WTC11 (cell line): ENCODE measurements around the gene IRX5. TPM values are rescaled to one million over a fixed set of nuclear protein-coding genes. Genes with fewer than 3 reads are reported as not detected.

Experiments used
- ATAC-seq: fragments of 200-7000 bp; cut with Tn5 transposase; 2 replicates; pipeline ENCODE4 v1.10.0; 2021; ENCODE audit warnings: mild to moderate bottlenecking, moderate library complexity
- CTCF ChIA-PET: fragments of 300-600 bp; sonication (Branson Sonifier 250); formaldehyde crosslinking; loops from one replicate; lab custom pipeline; 2021; ENCODE audit warnings: antibody characterized with exemption; lab: Charles Lee
- POLR2A ChIA-PET: fragments of 350-600 bp; sonication (Branson Sonifier 250); formaldehyde crosslinking; loops from one replicate; lab custom pipeline; 2021; ENCODE audit warnings: antibody characterized with exemption; lab: Charles Lee
- DNase-seq: peaks from one replicate; pipeline ENCODE4 v3.0.0; 2021; ENCODE audit warnings: low spot score
- H3K27ac Mint-ChIP-seq: 2 replicates; pipeline ENCODE4 v1.8.0; 2021; ENCODE audit warnings: mixed read lengths
- H3K27me3 Mint-ChIP-seq: 2 replicates; pipeline ENCODE4 v1.8.0; 2021; ENCODE audit warnings: low read depth, mild to moderate bottlenecking, moderate library complexity, mixed read lengths
- H3K36me3 Mint-ChIP-seq: 2 replicates; pipeline ENCODE4 v1.8.0; 2021; ENCODE audit warnings: mixed read lengths
- H3K4me1 Mint-ChIP-seq: 2 replicates; pipeline ENCODE4 v1.8.0; 2022; ENCODE audit warnings: mixed read lengths
- H3K4me3 Mint-ChIP-seq: 2 replicates; pipeline ENCODE4 v1.8.0; 2021; ENCODE audit warnings: mild to moderate bottlenecking, moderate library complexity, mixed read lengths
- H3K9me3 Mint-ChIP-seq: 2 replicates; pipeline ENCODE4 v1.8.0; 2021; ENCODE audit warnings: mixed read lengths
- ARID4B ChIP-seq: sonication (generic); formaldehyde crosslinking; IDR thresholded peaks from 2 replicates; pipeline ENCODE4 v1.8.0; 2023; ENCODE audit warnings: missing genetic modification reagents, mild to moderate bottlenecking, borderline replicate concordance
- CREB1 ChIP-seq: sonication (generic); formaldehyde crosslinking; IDR thresholded peaks from 2 replicates; pipeline ENCODE4 v1.8.0; 2023; ENCODE audit warnings: mild to moderate bottlenecking, missing genetic modification reagents
- E2F1 ChIP-seq: sonication (generic); formaldehyde crosslinking; IDR thresholded peaks from 2 replicates; pipeline ENCODE4 v1.8.0; 2022; ENCODE audit warnings: mild to moderate bottlenecking, missing genetic modification reagents
- ELF4 ChIP-seq: sonication (generic); formaldehyde crosslinking; IDR thresholded peaks from 2 replicates; pipeline ENCODE4 v1.8.1; 2022; ENCODE audit warnings: low read depth, mild to moderate bottlenecking, moderate library complexity, missing genetic modification reagents
- ETV6 ChIP-seq: sonication (generic); formaldehyde crosslinking; IDR thresholded peaks from 2 replicates; pipeline ENCODE4 v1.8.1; 2022; ENCODE audit warnings: mild to moderate bottlenecking, missing genetic modification reagents
- FOXK1 ChIP-seq: sonication (generic); formaldehyde crosslinking; IDR thresholded peaks from 2 replicates; pipeline ENCODE4 v1.8.0; 2022; ENCODE audit warnings: mild to moderate bottlenecking, moderate library complexity, missing genetic modification reagents
- FOXP4 ChIP-seq: sonication (generic); formaldehyde crosslinking; IDR thresholded peaks from 2 replicates; pipeline ENCODE4 v1.8.0; 2022; ENCODE audit warnings: mild to moderate bottlenecking, missing genetic modification reagents
- HMGA2 ChIP-seq: fragments of 250-450 bp; sonication (Bioruptor Pico); IDR thresholded peaks from 2 replicates; pipeline ENCODE4 v1.4.0; 2021; ENCODE audit warnings: mild to moderate bottlenecking, moderate library complexity
- MYBL2 ChIP-seq: sonication (generic); formaldehyde crosslinking; IDR thresholded peaks from 2 replicates; pipeline ENCODE4 v1.8.1; 2023; ENCODE audit warnings: mild to moderate bottlenecking, moderate library complexity, missing genetic modification reagents
- PREB ChIP-seq: sonication (generic); formaldehyde crosslinking; IDR thresholded peaks from 2 replicates; pipeline ENCODE4 v1.8.1; 2022; ENCODE audit warnings: mild to moderate bottlenecking, missing genetic modification reagents, moderate library complexity, borderline replicate concordance
- TCF7 ChIP-seq: sonication (generic); formaldehyde crosslinking; IDR thresholded peaks from 2 replicates; pipeline ENCODE4 v1.8.0; 2022; ENCODE audit warnings: mild to moderate bottlenecking, low read depth, missing genetic modification reagents, moderate library complexity
- ZMAT4 ChIP-seq: fragments of 250-450 bp; sonication (Bioruptor Pico); IDR thresholded peaks from 2 replicates; pipeline ENCODE4 v1.9.0; 2021; ENCODE audit warnings: mild to moderate bottlenecking
- ZNF121 ChIP-seq: sonication (generic); formaldehyde crosslinking; IDR thresholded peaks from 2 replicates; pipeline ENCODE4 v1.8.0; 2023; ENCODE audit warnings: missing genetic modification reagents
- ZNF263 ChIP-seq: sonication (generic); formaldehyde crosslinking; IDR thresholded peaks from 2 replicates; pipeline ENCODE4 v1.8.1; 2022; ENCODE audit warnings: low read depth, mild to moderate bottlenecking, moderate library complexity, missing genetic modification reagents
- ZNF512 ChIP-seq: sonication (generic); formaldehyde crosslinking; IDR thresholded peaks from 2 replicates; pipeline ENCODE4 v1.8.1; 2022; ENCODE audit warnings: missing genetic modification reagents, borderline replicate concordance
- total RNA-seq: library from RNA; stranded (reverse); gene quantifications from 3 replicates; pipeline ENCODE4 v1.2.3, GENCODE V29; 2021
- TF ChIP-seq, protein P1 (sequence below): fragments of 250-450 bp; sonication (Bioruptor Pico); IDR thresholded peaks from 2 replicates; pipeline ENCODE4 v2.1.2; 2022; ENCODE audit warnings: mild to moderate bottlenecking, moderate library complexity
- TF ChIP-seq, protein P2 (sequence below): sonication (generic); formaldehyde crosslinking; IDR thresholded peaks from 2 replicates; pipeline ENCODE4 v1.8.0; 2023; ENCODE audit warnings: mild to moderate bottlenecking, missing genetic modification reagents

Gene IRX5
- total RNA-seq, 1 experiment from 2014 or later, result 0.35 TPM

DNA sequence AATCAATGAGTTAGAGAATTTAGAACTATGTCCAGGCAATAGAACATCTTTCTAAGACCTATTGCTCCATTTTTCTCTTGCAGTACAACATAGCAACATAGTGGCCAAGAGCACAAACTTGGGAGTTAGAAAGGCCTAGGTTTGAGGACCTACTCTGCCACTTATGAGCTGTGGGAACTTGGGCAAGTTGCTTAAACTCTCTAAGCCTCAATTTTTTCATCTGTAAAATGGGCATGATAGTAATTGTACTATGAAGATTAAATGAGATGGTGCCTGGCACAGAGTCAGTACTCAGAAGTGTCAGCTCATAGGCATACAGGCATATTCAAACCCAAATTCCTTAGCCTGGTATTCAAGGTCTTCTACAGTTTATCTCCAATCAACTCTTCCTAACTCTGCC, 25.1 kb downstream of the IRX5 start:
- ChIA-PET CTCF (interaction anchor here (0.6 to 2.9 kb wide), 4 partner anchors 9 to 356 kb away, joined by 3 to 15 read pairs (median 3); no protein-coding TSS in a partner anchor), POLR2A (no interaction called here)
- H3K27ac Mint-ChIP-seq, result no peak overlapping the region
- peaks cover 16% of the 10 kb centered on the region for H3K27me3 Mint-ChIP-seq
- H3K9me3 Mint-ChIP-seq, result peaks cover 3% of the 10 kb centered on the region; the same call in 1 of the 2 replicates
- DNase-seq (no peak), ATAC-seq (no peak)
- TF ChIP-seq, protein P1, sequence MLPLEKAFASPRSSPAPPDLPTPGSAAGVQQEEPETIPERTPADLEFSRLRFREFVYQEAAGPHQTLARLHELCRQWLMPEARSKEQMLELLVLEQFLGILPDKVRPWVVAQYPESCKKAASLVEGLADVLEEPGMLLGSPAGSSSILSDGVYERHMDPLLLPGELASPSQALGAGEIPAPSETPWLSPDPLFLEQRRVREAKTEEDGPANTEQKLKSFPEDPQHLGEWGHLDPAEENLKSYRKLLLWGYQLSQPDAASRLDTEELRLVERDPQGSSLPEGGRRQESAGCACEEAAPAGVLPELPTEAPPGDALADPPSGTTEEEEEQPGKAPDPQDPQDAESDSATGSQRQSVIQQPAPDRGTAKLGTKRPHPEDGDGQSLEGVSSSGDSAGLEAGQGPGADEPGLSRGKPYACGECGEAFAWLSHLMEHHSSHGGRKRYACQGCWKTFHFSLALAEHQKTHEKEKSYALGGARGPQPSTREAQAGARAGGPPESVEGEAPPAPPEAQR (CRISPR knock-in tag), result no peak
- TF ChIP-seq ZMAT4 (CRISPR knock-in tag), result no peak
- TF ChIP-seq ETV6, result no peak
- TF ChIP-seq TCF7 (CRISPR knock-in tag), result no peak
- TF ChIP-seq ZNF263 (CRISPR knock-in tag), result no peak
- TF ChIP-seq, protein P2, sequence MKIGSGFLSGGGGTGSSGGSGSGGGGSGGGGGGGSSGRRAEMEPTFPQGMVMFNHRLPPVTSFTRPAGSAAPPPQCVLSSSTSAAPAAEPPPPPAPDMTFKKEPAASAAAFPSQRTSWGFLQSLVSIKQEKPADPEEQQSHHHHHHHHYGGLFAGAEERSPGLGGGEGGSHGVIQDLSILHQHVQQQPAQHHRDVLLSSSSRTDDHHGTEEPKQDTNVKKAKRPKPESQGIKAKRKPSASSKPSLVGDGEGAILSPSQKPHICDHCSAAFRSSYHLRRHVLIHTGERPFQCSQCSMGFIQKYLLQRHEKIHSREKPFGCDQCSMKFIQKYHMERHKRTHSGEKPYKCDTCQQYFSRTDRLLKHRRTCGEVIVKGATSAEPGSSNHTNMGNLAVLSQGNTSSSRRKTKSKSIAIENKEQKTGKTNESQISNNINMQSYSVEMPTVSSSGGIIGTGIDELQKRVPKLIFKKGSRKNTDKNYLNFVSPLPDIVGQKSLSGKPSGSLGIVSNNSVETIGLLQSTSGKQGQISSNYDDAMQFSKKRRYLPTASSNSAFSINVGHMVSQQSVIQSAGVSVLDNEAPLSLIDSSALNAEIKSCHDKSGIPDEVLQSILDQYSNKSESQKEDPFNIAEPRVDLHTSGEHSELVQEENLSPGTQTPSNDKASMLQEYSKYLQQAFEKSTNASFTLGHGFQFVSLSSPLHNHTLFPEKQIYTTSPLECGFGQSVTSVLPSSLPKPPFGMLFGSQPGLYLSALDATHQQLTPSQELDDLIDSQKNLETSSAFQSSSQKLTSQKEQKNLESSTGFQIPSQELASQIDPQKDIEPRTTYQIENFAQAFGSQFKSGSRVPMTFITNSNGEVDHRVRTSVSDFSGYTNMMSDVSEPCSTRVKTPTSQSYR (CRISPR knock-in tag), result no peak
- no peak for TF ChIP-seq E2F1 (CRISPR knock-in tag)
- no peak for TF ChIP-seq MYBL2 (CRISPR knock-in tag)
- TF ChIP-seq HMGA2 (CRISPR knock-in tag), result no peak
- TF ChIP-seq CREB1 (CRISPR knock-in tag), result no peak
- no peak for TF ChIP-seq FOXP4 (CRISPR knock-in tag)
- no peak for TF ChIP-seq ARID4B (CRISPR knock-in tag)
- no peak for TF ChIP-seq FOXK1 (CRISPR knock-in tag)
- TF ChIP-seq ZNF121 (CRISPR knock-in tag), result no peak
- TF ChIP-seq ELF4 (CRISPR knock-in tag), result no peak
- no peak for TF ChIP-seq ZNF512 (CRISPR knock-in tag)
- no peak for TF ChIP-seq PREB
- H3K4me1 Mint-ChIP-seq, result peaks cover 11% of the 10 kb centered on the region
- H3K4me3 Mint-ChIP-seq, result no peak overlapping the region
- no peaks in the 10 kb centered on the region for H3K36me3 Mint-ChIP-seq
